NCI-H2196 (cell line): ENCODE data around the gene CST7.

Source experiments
- DNase-seq: peaks from one replicate; lab custom pipeline; 2025; ENCODE audit not compliant: unreplicated experiment; lab: John Stamatoyannopoulos, UW

CST7 gene

DNA sequence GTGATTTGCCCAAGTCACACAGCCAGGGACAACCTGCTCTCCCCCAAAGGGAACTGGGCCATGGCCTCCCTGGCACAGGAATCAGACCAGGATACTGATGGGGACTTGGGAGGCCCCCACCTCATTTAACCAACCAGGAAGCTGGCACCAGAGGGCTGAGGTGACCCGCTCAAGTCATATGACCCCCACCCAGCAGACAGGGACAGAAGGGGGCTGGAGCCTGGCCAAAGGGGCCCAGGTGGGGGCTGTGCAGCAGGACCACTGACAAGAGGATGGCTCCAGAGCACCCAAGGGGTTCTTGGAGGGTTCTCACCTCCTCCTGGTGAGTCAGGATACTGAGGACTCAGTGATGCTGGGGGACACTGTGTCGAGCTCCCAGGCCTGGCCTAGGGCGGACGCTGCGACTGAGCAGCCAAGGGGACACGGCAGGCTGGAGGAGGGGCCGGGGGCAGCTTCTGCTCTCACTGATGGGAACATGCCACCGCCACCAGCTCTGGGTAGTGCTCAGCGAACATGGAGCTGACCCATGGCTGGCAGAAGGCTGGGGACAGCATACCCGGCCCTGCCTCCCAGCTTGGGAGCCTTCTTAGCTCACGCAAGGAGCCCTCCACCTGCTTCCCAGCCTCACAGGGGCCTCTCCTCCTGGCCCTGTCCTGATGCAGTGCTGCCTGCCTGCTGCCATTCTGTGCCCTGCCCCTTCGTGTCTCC is 1.2 kb downstream of the CST7 start:
- no peak for DNase-seq

DNA sequence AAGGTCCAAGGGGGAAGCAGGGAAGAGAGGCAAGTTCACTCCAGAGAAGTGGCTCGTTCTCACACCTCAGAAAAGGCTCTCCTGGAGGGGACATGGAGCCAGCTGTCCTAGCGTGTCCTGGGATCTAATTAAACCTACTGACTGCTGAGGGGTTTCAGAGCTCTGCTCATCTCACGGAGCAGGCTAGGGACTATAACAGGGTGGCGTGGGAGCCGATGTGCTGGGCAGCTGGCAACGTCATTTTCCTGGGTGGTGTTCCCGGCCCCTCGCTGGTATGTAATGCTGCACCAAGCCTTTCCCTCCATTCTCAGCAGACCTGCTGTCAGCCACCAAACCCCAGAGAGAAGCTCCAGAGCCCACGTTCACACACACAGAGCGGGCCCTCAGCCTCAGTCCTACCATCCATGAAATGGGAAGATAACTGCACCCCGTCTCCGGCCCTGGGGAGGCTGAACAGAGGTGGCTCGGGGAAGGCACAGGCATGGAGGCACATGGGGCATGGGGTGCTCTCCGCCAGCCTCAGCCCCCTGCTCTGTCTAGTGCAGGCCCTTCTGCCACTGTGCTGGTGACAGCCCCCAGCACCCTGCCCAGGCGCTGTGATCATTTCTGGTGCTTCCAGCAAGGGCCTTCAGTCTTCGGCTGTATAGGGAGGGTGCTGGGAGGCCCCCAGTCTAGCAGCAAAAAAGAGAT is 1.9 kb downstream of the CST7 start:
- DNase-seq, result no peak

DNA sequence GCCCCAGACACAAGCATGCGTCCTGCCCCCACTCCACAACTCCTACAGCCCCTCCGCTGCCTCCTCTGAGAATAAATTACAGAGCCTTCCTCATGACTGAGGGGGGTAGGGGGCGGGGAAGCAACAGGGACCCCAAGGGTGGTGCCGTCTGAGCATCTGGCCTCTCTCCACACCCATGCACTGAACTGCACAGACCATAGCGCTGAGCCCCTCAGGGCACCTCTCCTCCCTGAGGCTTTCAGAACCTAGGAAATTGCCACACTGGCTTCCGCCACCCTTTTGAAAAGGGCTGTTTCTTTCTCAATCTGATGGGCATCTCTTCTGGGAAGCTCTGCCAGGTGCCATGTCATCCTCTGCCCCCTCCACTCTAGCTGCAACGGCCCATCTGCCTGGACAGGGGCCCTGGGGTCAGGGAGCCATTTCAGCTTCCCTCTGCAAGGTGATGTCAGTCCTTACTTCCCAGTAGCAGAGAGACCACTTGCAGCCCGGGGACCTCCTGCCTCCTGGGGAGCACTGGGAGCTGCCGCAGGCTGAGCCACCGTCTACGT is 2.5 kb downstream of the CST7 start:
- no peak for DNase-seq

DNA sequence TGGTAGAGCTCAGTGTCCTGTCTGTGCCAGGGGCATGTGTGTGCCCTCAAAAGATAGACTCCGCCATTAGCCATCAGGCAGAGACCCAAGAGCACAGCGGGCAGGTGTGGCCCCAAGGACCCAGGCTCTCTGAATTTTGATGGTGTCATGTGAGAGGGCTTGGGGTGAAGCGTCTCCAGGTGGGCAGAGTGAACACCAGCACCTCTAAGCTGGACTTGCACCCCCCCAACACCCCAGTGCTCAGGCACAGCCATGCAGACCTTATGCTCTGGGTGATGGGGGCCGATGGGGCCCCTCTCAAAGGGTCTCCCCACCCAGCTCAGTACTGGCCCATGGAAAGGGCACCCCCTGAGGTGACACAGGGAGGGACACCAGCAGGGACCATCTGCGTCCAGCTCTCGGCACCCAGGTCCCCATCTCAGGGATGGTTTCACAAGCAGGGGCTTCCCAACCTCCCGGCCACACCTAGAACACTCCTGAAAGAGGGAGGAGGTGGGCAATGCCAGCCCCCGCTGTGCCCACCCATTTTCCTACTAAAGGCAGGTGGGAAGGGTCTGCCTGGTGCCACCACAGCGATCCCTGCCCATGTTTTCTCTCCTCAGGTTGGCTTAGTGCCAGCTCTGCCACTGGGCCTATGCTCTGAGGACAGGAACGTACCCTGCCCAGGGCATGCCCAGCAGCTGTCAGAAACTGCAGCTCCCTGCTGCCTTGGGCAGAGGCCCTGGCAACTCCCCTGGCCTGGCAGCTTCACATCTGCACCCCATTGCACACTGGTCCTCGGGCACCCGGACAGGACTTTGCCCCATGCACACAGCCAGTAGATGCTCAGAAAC is 3.5 kb downstream of the CST7 start:
- DNase-seq, result no peak

DNA sequence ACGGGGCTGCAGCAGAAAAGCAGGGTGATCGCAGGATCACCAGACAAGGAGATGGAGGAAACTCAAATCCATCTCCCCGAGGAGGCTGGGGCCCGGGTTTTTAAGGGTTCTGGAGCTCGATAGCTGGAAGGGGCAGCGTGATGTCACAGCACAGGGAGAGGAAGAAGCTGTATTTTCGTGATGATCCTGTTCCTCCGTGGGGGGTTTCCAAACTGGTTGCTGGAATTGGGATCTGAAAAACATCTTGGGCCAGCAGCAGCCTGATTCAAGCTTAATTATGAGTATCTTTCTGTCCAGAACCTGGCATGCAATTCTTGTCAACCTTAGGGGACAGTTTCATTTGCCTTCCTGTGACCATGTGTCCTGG is 4.1 kb downstream of the CST7 start:
- DNase-seq, result no peak

DNA sequence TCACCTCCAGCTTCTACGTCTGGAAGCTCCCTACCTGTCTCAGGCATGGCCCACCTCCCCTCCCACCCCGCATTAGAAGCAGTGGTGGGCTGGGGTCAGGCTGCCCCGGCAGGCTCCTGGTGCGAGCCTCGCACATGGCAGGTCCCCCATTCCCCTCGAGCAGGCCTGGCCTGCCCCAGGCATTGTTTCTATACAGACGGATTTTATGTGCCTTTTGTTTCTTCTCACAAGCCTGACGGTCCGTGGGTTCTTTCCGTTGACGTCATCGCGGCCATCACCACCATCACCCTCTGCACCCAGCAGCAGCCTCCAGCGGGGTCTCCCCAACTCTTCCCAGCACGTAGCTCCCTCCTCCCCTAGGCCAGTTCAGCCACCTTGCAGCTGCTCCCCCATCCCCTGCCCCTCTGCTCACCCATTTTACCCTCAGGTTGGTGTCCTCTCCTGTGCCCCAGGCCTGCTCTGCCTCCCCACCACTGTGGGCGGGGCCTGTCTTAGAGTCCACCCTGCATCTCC is 4.6 kb downstream of the CST7 start:
- DNase-seq, result no peak

DNA sequence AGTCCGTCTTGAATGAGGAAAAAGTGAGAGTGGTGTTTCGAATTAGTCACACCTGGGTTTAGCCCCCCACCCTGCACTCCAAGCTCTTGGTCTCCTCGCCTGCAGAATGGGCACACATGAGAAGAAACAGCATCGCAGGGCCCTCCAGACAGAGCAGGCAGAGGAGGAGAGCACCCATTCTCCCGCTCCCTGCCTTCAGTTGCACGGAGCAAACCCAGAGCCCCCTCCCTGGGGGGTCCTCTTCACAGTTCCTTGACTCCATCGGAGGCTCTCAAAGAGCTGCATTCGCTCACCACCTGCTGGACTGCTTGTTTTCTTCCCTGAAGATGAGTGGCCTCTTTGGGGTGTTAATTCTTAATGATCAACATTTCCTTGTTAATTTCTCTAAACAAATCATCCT is 5.1 kb downstream of the CST7 start:
- no peak for DNase-seq

DNA sequence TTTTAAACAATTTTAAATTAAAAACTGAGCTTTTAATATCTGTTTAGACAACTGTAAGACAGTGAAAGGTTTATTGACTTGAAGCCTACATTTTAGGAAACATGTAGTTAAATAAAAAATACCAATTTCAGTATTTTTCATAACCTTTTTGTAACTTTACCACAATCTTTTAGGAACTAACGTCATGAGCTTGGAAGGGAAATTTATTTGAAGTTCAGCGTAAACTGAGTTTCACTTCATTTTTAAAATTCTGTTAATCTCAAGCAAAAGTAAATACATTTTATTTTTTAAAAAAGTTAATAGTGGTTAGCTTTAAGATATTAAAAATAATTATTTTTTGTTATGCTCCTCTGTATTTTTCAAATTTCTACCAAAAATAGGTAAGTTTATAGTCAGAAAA is 5.5 kb downstream of the CST7 start:
- DNase-seq, result no peak

DNA sequence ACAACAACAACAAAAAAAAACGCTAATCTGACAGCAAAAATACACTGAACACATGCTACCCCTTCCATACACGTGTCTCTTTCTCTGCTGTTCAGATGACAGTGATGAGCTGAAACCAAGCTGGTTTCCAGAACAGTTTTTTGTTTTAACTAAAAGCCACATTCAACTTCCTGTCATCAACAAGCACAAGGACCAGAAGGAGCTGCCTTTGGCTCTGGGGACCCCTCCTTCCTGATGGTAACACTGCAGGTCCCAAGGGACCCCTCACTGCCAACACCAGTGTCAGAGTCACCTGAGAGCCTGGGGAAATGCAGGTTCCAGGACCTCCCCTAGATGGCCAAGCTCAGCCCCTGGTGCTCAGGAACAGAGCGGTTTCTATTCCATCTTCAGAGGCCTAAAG is 6.0 kb downstream of the CST7 start:
- no peak for DNase-seq

DNA sequence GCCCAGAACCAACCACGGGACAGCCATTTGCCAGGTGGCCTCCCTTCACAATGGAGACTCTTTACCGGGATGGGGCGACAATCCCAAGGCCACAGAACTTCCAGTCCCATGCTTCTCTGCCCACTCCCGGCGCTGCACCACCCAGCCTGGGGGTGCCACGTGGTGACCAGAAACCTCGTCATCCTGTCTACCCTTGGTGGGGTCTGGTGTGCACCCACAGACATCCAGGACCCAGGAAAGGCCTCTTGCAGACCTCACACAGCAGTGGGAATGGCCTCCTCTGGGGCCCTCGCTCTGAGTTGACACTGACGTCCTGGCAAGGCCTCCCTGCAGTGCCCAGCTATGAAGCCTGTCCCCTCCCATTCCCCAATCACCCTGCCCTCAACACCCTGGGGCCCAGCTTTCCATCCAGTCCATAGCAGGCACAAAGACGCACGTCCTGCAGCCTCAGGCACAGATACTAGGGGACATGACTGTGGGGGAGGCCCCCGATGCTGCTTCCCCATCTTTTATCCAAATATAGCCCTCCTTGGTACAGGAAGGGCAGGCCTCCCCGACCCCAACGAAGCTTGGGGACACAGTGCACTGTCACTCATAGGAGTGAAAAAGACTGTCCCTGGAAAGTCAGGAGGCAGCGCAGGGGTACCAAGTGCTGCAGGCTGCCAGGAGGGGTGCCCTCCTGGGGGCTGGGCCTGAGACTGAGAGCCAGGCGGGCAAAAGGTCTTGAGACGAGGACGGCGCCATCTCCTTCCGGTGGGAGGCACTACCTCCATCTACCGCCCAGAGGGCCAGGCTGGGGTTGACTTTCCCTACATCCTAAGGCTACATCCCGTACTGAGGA is 7.2 kb downstream of the CST7 start:
- DNase-seq, result no peak

DNA sequence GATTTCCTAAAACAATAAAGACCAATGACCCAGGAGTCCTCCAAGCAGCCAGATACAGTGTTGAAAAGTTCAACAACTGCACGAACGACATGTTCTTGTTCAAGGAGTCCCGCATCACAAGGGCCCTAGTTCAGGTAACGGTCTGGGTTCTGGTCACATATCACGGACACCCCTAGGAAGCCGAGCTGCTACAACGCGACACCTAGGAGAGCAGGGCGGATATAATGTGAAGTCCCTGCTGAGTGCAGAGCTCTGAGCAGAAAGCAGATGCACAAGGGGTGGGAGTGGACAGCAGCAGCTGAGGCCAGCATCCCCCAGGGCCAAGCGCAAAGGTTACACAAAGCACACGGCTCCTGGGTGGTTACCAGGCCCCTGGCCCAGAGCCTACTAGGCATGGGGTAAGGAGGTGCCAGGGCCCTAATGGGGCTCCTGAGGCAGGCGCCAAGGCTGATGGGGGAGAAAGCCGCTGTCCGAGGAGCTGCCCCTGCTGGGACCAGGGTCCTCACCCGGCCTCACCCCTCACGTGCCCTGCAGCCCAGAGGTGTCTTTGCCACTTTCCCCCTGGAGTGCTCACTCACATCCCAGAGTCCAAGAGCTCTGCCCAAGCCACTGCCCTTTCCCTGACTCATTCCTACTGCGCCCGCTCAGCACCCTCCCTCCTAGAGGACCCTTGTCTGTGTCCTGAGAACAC is 8.4 kb downstream of the CST7 start:
- no peak for DNase-seq

DNA sequence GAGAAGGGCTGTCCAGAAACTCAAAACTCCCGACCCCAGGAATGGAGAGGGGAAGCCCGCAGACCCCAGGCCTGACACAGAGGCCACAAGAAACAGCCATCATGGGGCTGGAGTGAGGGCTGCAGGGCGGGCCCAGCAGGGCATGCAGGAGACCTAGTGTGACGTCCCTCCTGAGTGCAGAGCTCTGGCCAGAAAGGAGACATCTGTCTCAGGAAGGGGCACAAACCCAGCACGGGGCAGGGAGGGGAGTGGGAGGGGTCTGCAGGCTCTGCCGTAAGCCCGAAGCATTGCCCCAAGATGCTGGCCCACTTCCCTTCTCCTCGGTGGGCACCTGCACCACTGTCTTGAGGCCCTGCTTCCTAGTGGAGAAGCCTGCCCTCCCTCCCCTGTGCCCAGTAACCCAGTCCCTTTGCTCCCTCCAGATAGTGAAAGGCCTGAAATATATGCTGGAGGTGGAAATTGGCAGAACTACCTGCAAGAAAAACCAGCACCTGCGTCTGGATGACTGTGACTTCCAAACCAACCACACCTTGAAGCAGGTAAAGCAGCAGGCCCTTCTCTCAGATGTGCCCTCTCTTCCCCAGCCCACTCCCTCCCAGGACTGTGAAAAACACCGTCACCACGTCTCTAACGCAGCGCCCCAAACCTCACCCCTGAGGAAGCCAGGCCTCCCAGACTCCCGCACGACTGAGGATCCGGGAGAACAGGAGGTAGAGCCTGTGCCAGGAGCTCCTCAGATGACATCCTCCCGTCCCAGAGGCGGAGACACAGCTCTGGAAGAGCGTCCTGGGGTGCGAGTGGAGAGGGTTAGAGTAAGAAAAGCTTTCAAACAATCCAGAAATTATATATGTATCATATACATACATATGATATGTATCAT is 9.7 kb downstream of the CST7 start:
- no peak for DNase-seq

DNA sequence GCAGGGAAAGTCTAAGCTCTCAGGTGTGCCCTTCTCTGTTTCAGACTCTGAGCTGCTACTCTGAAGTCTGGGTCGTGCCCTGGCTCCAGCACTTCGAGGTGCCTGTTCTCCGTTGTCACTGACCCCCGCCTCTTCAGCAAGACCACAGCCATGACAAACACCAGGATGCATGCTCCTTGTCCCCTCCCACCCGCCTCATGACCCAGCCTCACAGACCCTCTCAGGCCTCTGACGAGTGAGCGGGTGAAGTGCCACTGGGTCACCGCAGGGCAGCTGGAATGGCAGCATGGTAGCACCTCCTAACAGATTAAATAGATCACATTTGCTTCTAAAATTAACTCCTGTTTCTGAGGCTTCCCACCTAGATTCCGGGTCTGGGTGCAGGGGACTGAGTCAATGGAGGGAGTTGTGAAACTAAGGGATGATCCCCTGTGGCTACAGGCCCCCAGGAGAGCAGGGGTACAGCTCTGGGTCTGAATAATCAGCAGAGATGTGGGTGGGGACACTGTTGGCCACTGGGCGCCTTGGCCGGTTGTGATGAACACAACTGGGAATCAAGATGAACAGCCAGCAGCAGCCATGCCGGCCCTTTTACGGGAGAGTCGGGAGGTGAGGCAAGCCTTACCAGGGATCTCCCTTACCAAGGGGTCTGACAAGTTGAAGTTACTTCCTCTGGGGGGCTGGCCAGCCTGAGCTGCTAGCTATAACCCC is 10.7 kb downstream of the CST7 start:
- no peak for DNase-seq

DNA sequence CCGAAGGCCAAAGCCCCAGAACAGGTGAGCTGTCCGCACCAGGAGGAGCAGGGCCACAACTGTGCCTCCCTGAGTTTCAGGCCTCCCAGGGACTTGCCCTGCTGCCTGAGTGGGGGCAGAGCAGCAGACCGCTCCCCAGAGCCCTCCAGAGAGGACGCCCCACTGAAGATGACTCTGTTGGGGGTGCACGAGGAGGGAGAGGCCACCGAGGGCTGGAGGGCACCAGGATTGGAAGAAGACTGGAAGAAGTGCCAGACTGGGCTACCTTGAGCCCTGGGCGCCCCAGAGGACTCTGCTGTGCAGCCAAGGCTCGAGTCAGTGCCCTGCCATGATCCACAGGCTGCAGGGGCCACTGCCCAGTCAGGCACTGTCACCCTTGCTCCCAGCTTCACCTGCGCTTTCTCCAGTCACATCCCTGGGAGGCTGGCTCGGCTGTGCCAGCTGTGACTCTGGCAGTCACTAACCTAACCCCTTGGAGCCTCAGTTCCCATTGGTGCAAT is 11.3 kb downstream of the CST7 start:
- DNase-seq, result no peak

DNA sequence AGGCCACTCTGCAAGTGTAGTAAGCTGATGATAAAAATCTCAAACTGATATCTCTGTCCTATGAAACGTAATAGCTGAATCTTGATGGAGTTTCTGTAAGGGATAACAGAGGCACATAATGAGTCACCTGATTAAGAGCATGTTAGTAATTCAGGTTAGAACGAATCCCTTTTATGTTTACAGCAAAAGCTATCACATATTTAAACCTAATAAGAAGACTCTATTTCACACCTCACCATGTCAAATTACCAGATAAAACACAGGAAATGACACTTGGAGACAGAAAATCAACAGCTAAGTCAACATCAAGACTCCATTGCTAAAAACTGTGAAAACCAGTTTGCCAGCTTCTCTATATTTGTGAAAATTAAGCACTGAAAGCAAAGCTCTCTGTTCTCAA is 11.8 kb downstream of the CST7 start:
- no peak for DNase-seq

DNA sequence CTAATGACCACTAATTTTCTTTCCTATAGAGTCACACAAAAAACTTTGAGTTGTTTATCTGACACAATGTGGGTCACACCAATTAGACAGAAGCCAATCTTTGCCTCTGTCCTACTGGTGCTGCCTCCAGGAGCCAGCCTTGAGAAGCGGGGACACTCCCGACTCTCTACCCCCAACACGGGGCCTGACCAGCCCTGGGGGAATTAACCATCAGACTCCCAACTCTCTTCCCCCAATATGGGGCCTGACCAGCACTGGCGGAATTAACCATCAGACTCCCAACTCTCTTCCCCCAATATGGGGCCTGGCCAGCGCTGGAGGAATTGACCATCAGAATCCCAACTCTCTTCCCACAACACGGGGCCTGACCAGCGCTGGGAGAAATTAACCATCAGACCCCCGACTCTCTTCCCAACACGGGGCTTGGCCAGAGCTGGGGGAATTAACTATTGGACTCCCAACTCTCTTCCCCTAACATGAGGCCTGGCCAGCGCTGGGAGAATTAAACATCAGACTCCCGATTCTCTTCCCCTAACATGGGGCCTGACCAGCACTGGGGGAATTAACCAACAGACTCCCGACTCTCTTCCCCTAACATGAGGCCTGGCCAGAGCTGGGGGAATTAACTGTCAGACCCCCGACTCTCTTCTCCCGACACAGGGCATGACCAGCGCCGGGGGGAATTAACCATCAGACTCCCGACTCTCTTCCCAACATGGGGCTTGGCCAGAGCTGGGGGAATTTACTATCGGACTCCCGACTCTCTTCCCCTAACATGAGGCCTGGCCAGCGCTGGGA is 12.5 kb downstream of the CST7 start:
- no peak for DNase-seq

DNA sequence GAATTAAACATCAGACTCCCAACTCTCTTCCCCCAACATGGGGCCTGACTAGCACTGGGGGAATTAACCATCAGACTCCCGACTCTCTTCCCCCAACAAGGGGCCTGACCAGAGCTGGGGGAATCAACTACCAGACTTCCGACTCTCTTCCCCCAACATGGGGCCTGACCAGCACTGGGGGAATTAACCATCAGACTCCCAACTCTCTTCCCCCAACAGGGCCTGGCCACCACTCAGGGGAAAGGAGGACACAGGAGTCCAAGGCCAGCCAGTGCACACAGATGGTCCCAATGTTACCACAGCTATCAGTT is 13.1 kb downstream of the CST7 start:
- DNase-seq, result no peak

DNA sequence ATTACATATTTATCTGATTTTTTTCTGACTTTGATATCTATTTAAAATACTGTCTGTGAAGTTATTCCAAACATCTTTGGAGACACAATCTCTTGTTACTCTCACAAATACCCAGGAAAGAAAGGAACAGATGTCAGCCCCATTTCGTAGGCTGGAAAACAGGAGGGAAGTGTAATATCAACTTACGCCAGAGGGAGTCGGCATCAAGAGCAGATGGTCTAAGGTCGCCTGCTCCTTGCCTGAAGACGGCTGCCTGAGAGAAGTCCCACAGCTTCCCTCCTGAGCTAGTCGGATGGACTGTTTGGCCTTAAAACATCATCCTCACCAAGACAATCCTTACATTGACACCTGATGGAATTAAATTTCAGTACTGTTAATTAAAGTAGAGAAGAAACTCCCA is 13.4 kb downstream of the CST7 start:
- no peak for DNase-seq
